CD4-positive, alpha-beta T cell treated with Interleukin-4 for 1 hour (primary cell): ENCODE measurements around the gene ALPP.
"Not testable (repeated sequence)": the region's sequence is repeated elsewhere in the genome, so short reads cannot be mapped to it uniquely, and the experiment has no call there.

ENCODE experiments used
- DNase-seq, 2 donors: peaks; one replicate each; pipeline ENCODE4 v3.0.0-alpha.2; 2020 to 2022

ALPP gene

DNA sequence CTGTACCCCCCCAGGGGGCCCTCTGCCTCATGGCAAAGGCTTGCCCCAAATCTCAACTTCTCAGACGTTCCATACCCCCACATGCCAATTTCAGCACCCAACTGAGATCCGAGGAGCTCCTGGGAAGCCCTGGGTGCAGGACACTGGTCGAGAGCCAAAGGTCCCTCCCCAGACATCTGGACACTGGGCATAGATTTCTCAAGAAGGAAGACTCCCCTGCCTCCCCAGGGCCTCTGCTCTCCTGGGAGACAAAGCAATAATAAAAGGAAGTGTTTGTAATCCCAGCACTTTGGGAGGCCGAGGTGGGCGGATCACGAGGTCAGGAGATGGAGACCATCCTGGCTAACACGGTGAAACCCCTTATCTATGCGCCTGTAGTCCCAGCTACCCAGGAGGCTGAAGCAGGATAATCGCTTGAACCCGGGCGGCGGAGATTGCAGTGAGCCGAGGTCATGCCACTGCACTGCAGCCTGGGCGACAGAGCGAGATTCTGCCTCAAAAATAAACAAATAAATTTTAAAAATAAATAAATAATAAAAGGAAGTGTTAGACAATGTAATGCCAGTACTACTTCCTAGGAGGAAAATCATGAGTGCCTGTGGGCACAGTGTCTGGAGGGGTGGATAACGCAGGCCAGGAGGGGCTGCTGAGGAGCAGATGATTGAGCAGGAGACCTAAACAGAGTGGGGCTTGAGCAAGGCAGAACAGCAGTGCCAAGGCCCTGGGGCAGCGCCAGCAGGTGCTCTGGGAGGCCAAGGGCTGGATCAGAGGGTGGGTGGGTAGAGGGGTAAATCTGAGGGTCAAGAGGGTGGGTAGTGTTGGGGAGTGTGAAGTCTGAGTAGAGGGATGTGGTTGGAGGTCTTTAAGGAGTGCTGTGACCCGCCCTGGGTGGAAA lies 4.0 kb downstream of the ALPP start:
- DNase-seq = no peak

DNA sequence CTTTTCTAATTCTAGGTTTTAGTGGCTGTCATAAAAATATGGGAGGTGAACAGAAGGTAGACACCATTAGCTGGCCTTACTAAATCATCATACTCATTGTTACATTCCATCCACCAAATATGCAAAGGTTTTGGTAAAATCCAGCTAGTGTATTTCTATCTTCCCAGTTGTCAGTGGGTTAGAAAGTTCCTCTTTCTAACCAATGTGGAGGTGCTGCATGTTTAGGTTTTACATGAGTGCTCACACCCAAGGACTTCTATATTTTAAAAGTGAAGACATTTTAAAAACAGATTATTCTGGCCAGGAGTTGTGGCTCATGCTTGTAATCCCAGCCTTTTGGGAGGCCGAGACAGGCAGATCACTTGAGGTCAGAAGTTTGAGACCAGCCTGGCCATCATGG lies 5.9 kb downstream of the ALPP start:
- DNase-seq = no peak

- DNase-seq = not testable (repeated sequence)
Measured at GRCh38 chr2:232385058-232385457, 6.5 kb downstream of the ALPP start.

GRCh38 chr2:232385660-232386489 lies 7.3 kb downstream of the ALPP start:
- DNase-seq = no peak

- DNase-seq = no peak
Measured at GRCh38 chr2:232386490-232386739, 7.9 kb downstream of the ALPP start.

DNA sequence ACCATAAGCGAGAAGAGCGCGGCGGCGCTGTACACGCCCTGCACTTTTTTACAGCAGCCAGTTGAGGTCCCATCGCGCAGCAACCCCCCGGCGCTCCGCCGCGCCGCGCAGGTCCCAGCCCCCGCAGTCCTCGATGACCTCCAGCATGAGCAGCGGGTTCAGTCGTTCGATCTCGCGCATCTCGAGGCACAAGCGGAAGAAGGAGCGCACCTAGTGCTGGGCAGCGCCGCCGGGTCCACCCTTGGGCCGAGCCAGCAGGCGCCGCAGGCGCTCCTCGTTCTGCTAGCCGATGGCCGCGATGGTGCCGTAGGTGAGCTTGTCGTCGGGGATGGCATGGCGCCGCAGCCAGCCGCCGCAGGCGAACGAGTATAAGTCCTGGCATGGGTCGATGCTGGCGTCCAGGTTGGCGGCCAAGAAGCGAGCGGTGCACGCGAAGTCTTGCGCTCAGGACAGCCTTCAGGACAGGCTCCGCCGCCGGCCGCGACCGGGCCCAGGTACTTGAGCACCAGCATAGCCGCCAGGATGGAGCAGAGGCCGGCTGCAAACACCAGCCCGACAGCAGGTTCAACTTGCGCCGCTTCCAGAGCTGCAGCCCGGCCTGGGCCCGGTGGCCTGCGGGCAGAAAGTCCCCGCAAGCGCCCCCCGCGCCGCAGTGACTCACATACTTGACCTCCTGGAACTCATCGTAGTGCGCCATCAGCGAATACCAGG lies 8.3 kb downstream of the ALPP start:
- DNase-seq = no peak

GRCh38 chr2:232387451-232388171 lies 9.1 kb downstream of the ALPP start:
- DNase-seq = no peak

DNA sequence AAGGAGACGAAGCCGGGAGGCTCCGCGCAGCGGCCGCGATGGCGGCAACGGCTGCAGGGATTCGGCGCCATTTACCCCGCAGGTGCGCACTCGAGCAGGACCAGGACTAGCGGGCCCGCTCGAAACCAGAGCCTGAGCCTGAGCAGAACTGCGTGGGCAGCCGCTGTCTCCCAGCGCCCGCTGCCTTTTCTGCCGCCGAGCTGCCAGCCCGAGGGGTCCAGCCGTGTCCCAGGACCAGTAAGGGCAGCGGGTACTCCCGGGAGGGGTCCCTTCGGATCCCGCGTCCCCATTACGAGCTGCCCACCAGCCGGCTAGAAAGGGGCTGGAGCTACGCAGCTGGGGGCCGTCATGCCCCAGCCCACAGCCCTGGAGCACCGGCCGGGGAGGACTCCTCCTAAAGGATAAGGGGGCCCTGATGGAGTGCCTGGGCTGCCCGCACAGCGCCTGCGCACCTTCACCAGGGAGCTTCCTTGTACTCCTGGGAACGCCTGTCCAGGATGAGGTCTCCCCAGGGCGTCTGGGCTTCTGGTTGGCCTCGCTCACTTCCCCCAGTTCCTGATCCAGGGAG lies 9.9 kb downstream of the ALPP start:
- DNase-seq = no peak

DNA sequence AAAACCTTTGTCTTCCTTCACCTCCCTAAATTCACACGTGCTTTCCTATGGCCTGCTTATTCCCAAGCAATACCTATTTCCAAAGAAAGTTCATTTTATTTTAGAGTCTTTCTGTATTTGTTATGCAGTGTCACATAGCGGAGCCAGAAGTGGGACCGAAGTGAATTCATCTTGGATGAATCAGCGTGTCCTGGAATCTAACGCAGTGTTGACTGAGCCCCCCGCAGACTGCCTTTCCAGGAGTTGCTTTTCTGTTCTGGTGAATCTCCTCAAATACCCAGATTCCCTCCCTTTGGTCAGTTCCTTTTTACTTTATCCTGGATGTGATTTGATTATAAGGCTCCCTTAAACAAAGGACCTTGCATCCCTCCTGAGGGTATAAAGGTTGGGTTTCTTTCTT lies 10.8 kb downstream of the ALPP start:
- no peak for DNase-seq

DNA sequence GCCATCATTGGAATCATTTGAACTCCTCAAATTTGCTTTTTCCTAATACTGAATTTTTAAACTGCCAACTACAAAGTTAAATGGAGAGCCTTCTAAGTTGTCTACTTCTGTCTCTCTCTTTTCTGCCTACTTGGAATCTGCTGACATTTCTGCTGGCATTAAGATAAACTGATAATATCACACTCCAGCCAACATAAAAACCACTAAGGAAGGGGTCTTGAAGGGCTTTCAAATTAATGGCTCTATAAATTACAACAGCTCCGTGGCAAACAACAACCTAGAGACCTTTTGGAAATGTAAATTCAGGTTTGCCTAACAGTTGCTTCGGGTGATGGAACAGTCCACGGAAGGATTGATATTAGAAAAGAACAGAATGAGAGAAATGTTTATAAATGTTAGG lies 12.1 kb downstream of the ALPP start:
- DNase-seq = no peak

DNA sequence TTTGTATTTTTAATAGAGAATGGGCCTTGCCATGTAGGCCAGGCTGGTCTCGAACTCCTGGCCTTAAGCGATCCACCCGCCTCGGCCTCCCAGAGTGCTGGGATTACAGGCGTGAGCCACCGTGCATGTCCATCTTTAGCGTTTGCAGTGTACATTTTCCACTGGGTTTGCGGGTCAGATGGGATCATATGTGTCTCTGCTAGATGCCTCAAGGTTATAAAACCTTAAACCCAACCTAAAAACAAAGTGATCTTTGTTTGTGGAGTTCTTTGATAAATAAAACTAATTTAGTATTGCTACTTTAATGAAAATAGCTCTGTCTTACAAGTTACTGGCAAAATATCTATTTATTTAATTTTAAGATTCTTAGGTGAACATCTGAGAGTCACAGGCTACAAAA lies 15.0 kb downstream of the ALPP start:
- no peak for DNase-seq

- not testable (repeated sequence) for DNase-seq
Measured at GRCh38 chr2:232394431-232394830, 15.9 kb downstream of the ALPP start.

DNA sequence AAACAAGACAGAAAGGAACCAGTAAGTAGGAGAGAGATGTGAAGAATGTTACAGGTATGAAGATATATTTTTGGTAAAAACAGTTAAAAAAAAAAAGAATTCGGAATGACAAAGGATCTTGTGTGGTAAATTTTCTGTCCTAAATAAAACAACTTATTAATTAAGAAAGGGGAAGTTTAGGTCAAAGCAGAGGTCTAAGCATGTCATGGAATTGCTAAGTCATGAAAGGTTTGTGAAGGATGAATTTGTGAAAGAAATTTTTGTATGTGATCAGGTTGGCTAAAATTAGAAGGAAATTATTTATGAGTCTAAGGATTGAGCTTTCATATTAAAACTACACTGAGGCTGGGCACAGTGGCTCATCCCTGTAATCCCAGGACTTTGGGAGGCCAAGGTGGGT lies 17.0 kb downstream of the ALPP start:
- DNase-seq = no peak

- DNase-seq = no peak
Measured at GRCh38 chr2:232396683-232397082, 18.1 kb downstream of the ALPP start.

GRCh38 chr2:232398293-232399034 lies 19.9 kb downstream of the ALPP start:
- DNase-seq = no peak

DNA sequence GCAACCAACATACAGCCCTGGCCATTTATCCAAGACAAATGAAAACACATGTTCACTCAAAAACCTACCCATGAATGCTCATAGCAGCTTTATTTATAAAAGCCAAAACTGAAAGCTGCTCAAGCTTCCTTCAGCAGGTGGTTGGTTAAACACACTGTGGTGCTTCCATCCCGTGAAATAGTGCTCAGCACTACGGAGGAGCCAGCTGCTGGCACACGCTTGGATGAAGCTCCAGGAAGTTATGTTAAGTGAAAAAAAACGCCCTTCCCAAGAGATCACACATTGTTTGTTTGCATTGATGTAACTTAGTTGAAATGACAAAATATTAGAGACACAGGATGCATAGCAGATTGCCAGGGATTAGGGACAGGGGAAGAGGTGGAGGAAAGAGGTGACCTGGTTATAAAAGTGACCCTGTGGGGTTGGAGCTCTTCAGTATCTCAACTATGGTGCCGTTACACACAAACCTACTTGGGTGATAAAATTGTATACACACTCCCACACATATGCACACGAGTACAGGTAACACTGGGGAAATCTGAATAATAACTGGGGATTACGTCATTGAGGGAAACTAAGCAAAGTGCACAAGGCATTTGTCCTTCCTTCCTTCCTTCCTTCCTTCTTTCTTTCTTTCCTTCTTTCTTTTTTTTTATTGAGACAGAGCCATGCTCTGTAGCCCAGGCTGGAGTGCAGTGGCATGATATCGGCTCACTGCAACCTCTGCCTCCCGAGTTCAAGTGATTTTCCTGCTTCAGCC lies 21.9 kb downstream of the ALPP start:
- no peak for DNase-seq

- DNase-seq = no peak
Measured at GRCh38 chr2:232402518-232402917, 24.0 kb downstream of the ALPP start.

DNA sequence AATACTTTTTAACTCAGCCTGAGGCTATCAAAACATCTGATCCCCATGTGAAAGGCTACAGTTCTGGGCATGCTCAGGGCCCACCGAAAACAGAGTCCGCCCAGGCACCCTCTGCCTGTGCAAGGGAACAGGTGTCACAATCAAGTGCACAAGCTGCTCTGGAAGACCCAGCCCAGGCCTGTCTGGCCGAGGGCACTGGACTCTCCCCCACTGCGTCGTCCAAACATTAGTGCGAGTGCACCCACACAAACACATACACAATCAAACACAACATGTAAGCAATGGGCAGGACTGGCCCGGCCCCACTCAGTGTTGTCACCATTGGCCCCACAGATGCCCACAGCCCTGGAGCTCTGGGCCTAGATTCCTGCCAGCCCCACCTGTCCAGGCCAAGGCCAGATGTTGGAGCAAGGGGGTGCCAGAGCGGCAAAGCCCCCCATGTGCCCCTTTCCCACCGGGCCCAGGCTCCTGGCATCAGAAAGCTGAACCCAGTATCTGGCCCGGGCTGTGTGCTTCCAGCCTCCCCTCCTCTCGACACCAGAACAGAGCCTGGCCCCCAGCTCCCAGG lies 27.5 kb downstream of the ALPP start:
- DNase-seq = no peak

DNA sequence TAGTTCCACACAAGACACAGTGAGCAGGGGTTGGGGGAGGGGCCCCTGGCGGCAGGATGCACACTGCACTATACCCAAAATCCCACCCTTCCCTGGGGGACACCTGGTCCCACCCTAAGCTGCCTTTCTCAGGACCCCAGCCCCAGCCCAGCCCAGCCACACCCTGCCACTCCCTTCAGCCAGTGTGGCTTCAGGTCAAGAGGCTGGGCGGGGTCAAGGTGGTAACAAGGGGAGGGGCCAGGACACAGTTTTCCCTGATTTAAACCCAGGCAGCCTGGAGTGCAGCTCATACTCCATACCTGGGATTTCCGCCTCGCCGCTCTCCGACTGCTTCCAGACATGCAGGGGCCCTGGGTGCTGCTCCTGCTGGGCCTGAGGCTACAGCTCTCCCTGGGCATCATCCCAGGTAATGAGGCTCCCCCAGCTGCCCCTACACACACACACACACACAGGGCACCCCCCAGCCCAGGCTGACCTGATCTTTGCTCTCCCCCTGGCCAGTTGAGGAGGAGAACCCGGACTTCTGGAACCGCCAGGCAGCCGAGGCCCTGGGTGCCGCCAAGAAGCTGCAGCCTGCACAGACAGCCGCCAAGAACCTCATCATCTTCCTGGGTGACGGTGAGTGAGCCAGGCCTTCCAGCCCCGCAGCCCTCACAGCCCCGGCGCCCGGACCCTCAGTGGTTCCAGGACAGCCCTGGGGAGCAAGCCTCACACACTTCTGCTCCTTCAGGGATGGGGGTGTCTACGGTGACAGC lies 28.2 kb downstream of the ALPP start, which contains the start of gene ALPG:
TSS of gene ALPG (plus strand) at position 289 of the 755 bp plus-strand sequence. CDS start at position 340, 51 bp downstream.
- DNase-seq = no peak
